K562 (cell line): ENCODE results near the gene SLC37A2. TPM values are rescaled to one million over a fixed set of nuclear protein-coding genes. Genes with fewer than 3 reads are reported as not detected.

Experiments used
- CAMTA2 ChIP-seq: fragments of 250-450 bp; sonication (Bioruptor Pico); conservative IDR thresholded peaks from 2 replicates; pipeline ENCODE4 v1.5.1; 2022
- CC2D1A ChIP-seq: fragments of 450-650 bp; IDR thresholded peaks from 2 replicates; pipeline ENCODE4 v1.6.1; 2017; ENCODE audit warnings: mild to moderate bottlenecking
- COPS2 ChIP-seq: fragments of 450-650 bp; conservative IDR thresholded peaks from 2 replicates; pipeline ENCODE4 v1.6.1; 2016; ENCODE audit warnings: mild to moderate bottlenecking, moderate library complexity
- CREB1 ChIP-seq, 2 experiments: sonication (generic) in 1 of 2; formaldehyde crosslinking in 1 of 2; IDR thresholded peaks; 2 replicates each; pipeline versions ENCODE4 v1.6.1 to v1.8.0; 2012 to 2022; ENCODE audit warnings: inconsistent platforms in 1 of 2, mild to moderate bottlenecking in 1 of 2, missing genetic modification reagents in 1 of 2, moderate library complexity in 1 of 2
- CSDE1 ChIP-seq, 2 experiments: fragments of 450-650 bp; IDR thresholded peaks; 2 replicates each; pipeline ENCODE4 v1.6.1; 2016; ENCODE audit warnings: mild to moderate bottlenecking in 1 of 2
- ELF4 ChIP-seq: fragments of 450-650 bp; formaldehyde crosslinking; IDR thresholded peaks from 2 replicates; pipeline ENCODE4 v1.4.0; 2022; ENCODE audit warnings: missing genetic modification characterization
- GABPA ChIP-seq: fragments of 200-800 bp; sonication (Bioruptor generic); conservative IDR thresholded peaks from 2 replicates; pipeline ENCODE4 v1.6.1; 2016; ENCODE audit warnings: low read depth, missing genetic modification characterization, missing compliant biosample characterization
- JUNB ChIP-seq: fragments of 450-650 bp; formaldehyde crosslinking; conservative IDR thresholded peaks from 2 replicates; pipeline ENCODE4 v1.4.0; 2020; ENCODE audit warnings: mild to moderate bottlenecking
- KAT7 ChIP-seq: sonication (generic); formaldehyde crosslinking; IDR thresholded peaks from 2 replicates; pipeline ENCODE4 v1.8.0; 2022; ENCODE audit warnings: missing genetic modification reagents, mild to moderate bottlenecking, borderline replicate concordance
- L3MBTL2 ChIP-seq: fragments of 450-650 bp; IDR thresholded peaks from 2 replicates; pipeline ENCODE4 v1.6.1; 2016; ENCODE audit warnings: mild to moderate bottlenecking, moderate library complexity
- MYC ChIP-seq, 2 experiments: fragments of 250-450 bp in 1 of 2; sonication (Bioruptor Pico) in 1 of 2; IDR thresholded peaks; 2 replicates each; pipeline versions ENCODE4 v1.5.1 to v1.6.1; 2012 to 2021; ENCODE audit warnings: low read depth in 2 of 2, borderline replicate concordance in 1 of 2, improper control_type of control experiment in 1 of 2, low read length in 1 of 2, mild to moderate bottlenecking in 1 of 2, moderate library complexity in 1 of 2
- MYNN ChIP-seq, 2 experiments: sonication (generic); formaldehyde crosslinking in 1 of 2; IDR thresholded peaks; 2 replicates each; pipeline versions ENCODE4 v1.5.0 to v1.6.1; 2016 to 2020; ENCODE audit warnings: antibody characterized with exemption in 1 of 2, missing genetic modification reagents in 1 of 2
- SPI1 ChIP-seq: IDR thresholded peaks from 2 replicates; pipeline ENCODE4 v1.6.1; 2011; ENCODE audit warnings: low read depth, low read length, control low read depth, borderline replicate concordance
- SUPT5H ChIP-seq: fragments of 450-650 bp; IDR thresholded peaks from 2 replicates; pipeline ENCODE4 v1.6.1; 2016
- XRCC4 ChIP-seq: IDR thresholded peaks from one replicate; pipeline ENCODE4 v1.6.1; 2011; ENCODE audit not compliant: insufficient read depth, insufficient read length; ENCODE audit errors: extremely low read depth
- ZNF146 ChIP-seq: IDR thresholded peaks from one replicate; pipeline ENCODE4 v1.6.1; 2018; ENCODE audit warnings: missing compliant biosample characterization; ENCODE audit not compliant: unreplicated experiment
- polyA plus RNA-seq, 8 experiments: library from polyadenylated mRNA; depleted of rRNA in 4 of 8; stranded (reverse) in 5 of 8; unstranded in 3 of 8; fragments of >200 nt; fragmentation: Nextera tagmentation in 2 of 8; fragmentation: Illumina TruSeq in 1 of 8; extraction: Ambion mirVana in 2 of 8; extraction: Trizol in 1 of 8; gene quantifications; 2 replicates each; pipeline versions ENCODE4 v1.2.1 to v1.2.3, GENCODE V29; 2011 to 2014; ENCODE audit warnings: inconsistent platforms in 1 of 8, missing spikeins in 1 of 8
- total RNA-seq, 7 experiments: library from RNA; depleted of rRNA in 6 of 7; stranded (reverse); fragments of >200 nt in 6 of 7; fragmentation: Illumina TruSeq in 2 of 7; extraction: Trizol in 2 of 7; gene quantifications; 2 replicates each; pipeline versions ENCODE4 v1.2.1 to v1.2.3, GENCODE V29; 2011 to 2021; ENCODE audit warnings: low replicate concordance in 1 of 7
- TF ChIP-seq, protein P1 (sequence below): sonication (generic); formaldehyde crosslinking; IDR thresholded peaks from 2 replicates; pipeline ENCODE4 v1.8.0; 2022; ENCODE audit warnings: mild to moderate bottlenecking, missing genetic modification reagents
- TF ChIP-seq, protein P2 (sequence below): fragments of 200-800 bp; sonication (Bioruptor generic); IDR thresholded peaks from 2 replicates; pipeline ENCODE4 v1.6.1; 2017; ENCODE audit warnings: missing genetic modification characterization, missing compliant biosample characterization
- TF ChIP-seq, protein P3 (sequence below): sonication (generic); formaldehyde crosslinking; IDR thresholded peaks from 2 replicates; pipeline ENCODE4 v1.8.1; 2023; ENCODE audit warnings: mild to moderate bottlenecking, missing genetic modification reagents
- TF ChIP-seq, protein P4 (sequence below): fragments of 450-650 bp; IDR thresholded peaks from 2 replicates; pipeline ENCODE4 v1.6.1; 2016

SLC37A2 gene
- total and polyA plus RNA-seq, 9 of the 15 experiments (the other 6 are each of a cell fraction or from before 2014, with no cell fraction given) = 0.01 to 1.2 (median 0.52) TPM

DNA sequence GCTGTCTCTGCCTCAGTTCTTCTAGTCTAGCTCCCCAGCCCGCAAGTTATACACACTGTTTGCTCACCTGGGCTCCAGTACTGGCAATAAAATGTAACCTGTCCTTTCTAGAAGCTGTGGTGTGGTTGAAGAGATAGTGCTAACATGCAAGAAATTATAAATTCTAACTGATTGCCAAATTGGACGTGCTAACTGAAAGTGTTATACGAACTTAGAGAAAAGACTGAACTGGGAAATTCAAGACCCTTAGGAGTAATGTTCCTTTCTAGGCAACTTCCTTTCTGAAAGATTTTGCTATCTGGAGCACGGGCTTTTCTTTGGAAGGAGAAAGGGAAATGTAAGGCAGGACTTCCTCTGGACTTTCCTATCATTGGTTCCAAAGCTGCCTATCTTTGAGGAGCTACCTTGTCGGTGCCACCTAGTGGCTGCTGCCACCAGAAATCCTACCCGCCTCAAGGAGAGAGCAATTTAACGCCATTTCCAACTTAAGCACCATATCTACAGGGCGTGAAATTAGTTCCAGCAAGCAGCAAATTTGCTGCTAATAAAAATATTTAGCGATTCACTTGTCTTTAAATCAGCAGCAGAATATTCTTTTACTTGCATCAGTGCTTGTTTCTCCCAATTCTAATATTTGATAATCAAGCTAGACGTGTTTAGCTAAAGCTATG, 61.0 kb downstream of the SLC37A2 start (continued):
- TF ChIP-seq, protein P1, sequence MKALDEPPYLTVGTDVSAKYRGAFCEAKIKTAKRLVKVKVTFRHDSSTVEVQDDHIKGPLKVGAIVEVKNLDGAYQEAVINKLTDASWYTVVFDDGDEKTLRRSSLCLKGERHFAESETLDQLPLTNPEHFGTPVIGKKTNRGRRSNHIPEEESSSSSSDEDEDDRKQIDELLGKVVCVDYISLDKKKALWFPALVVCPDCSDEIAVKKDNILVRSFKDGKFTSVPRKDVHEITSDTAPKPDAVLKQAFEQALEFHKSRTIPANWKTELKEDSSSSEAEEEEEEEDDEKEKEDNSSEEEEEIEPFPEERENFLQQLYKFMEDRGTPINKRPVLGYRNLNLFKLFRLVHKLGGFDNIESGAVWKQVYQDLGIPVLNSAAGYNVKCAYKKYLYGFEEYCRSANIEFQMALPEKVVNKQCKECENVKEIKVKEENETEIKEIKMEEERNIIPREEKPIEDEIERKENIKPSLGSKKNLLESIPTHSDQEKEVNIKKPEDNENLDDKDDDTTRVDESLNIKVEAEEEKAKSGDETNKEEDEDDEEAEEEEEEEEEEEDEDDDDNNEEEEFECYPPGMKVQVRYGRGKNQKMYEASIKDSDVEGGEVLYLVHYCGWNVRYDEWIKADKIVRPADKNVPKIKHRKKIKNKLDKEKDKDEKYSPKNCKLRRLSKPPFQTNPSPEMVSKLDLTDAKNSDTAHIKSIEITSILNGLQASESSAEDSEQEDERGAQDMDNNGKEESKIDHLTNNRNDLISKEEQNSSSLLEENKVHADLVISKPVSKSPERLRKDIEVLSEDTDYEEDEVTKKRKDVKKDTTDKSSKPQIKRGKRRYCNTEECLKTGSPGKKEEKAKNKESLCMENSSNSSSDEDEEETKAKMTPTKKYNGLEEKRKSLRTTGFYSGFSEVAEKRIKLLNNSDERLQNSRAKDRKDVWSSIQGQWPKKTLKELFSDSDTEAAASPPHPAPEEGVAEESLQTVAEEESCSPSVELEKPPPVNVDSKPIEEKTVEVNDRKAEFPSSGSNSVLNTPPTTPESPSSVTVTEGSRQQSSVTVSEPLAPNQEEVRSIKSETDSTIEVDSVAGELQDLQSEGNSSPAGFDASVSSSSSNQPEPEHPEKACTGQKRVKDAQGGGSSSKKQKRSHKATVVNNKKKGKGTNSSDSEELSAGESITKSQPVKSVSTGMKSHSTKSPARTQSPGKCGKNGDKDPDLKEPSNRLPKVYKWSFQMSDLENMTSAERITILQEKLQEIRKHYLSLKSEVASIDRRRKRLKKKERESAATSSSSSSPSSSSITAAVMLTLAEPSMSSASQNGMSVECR (CRISPR knock-in tag) = no peak
- TF ChIP-seq XRCC4 = no peak
- TF ChIP-seq, protein P2, sequence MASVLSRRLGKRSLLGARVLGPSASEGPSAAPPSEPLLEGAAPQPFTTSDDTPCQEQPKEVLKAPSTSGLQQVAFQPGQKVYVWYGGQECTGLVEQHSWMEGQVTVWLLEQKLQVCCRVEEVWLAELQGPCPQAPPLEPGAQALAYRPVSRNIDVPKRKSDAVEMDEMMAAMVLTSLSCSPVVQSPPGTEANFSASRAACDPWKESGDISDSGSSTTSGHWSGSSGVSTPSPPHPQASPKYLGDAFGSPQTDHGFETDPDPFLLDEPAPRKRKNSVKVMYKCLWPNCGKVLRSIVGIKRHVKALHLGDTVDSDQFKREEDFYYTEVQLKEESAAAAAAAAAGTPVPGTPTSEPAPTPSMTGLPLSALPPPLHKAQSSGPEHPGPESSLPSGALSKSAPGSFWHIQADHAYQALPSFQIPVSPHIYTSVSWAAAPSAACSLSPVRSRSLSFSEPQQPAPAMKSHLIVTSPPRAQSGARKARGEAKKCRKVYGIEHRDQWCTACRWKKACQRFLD (CRISPR knock-in tag) = no peak
- TF ChIP-seq CREB1 (IDR thresholded peaks at IDR 0.05) = no peak
- TF ChIP-seq CREB1 (CRISPR knock-in tag; IDR thresholded peaks at IDR 0.05) = no peak
- no peak for TF ChIP-seq CAMTA2 (CRISPR knock-in tag)
- TF ChIP-seq L3MBTL2 = peak; percentile 35; the same call in 1 of the 2 replicates
- no peak for TF ChIP-seq COPS2
- TF ChIP-seq, protein P3, sequence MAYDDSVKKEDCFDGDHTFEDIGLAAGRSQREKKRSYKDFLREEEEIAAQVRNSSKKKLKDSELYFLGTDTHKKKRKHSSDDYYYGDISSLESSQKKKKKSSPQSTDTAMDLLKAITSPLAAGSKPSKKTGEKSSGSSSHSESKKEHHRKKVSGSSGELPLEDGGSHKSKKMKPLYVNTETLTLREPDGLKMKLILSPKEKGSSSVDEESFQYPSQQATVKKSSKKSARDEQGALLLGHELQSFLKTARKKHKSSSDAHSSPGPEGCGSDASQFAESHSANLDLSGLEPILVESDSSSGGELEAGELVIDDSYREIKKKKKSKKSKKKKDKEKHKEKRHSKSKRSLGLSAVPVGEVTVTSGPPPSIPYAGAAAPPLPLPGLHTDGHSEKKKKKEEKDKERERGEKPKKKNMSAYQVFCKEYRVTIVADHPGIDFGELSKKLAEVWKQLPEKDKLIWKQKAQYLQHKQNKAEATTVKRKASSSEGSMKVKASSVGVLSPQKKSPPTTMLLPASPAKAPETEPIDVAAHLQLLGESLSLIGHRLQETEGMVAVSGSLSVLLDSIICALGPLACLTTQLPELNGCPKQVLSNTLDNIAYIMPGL (CRISPR knock-in tag) = no peak
- no peak for TF ChIP-seq ELF4
- TF ChIP-seq CSDE1 (IDR thresholded peaks at IDR 0.05) = no peak
- no peak for TF ChIP-seq KAT7 (CRISPR knock-in tag)
- TF ChIP-seq, protein P4, sequence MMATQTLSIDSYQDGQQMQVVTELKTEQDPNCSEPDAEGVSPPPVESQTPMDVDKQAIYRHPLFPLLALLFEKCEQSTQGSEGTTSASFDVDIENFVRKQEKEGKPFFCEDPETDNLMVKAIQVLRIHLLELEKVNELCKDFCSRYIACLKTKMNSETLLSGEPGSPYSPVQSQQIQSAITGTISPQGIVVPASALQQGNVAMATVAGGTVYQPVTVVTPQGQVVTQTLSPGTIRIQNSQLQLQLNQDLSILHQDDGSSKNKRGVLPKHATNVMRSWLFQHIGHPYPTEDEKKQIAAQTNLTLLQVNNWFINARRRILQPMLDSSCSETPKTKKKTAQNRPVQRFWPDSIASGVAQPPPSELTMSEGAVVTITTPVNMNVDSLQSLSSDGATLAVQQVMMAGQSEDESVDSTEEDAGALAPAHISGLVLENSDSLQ = peak; percentile 98
- no peak for TF ChIP-seq MYNN (IDR thresholded peaks at IDR 0.05)
- no peak for TF ChIP-seq MYNN (CRISPR knock-in tag; IDR thresholded peaks at IDR 0.05)
- no peak for TF ChIP-seq JUNB (CRISPR knock-in tag)
- TF ChIP-seq MYC (IDR thresholded peaks at IDR 0.05; ENCODE audit: low read depth, low read length) = peak; percentile 25; the same call in 1 of the 2 replicates
- TF ChIP-seq MYC (CRISPR knock-in tag; IDR thresholded peaks at IDR 0.05; ENCODE audit: borderline replicate concordance, low read depth) = no peak
- TF ChIP-seq ZNF146 (CRISPR knock-in tag) = no peak
- TF ChIP-seq GABPA (tag) = peak; percentile 90
- TF ChIP-seq CC2D1A = peak; percentile 25; the same call in 1 of the 2 replicates
- TF ChIP-seq SUPT5H = no peak
- peak; percentile 26; the same call in 1 of the 2 replicates for TF ChIP-seq SPI1
